ENCODE data around the gene SRI. TPM values are rescaled to one million over a fixed set of nuclear protein-coding genes. Genes with fewer than 3 reads are reported as not detected.
A peak's percentile ranks its signal among the peaks of the same experiment; 100 is the strongest.

The SRI gene
- total RNA-seq, 2 experiments from 2014 or later = 152 to 168 TPM

DNA sequence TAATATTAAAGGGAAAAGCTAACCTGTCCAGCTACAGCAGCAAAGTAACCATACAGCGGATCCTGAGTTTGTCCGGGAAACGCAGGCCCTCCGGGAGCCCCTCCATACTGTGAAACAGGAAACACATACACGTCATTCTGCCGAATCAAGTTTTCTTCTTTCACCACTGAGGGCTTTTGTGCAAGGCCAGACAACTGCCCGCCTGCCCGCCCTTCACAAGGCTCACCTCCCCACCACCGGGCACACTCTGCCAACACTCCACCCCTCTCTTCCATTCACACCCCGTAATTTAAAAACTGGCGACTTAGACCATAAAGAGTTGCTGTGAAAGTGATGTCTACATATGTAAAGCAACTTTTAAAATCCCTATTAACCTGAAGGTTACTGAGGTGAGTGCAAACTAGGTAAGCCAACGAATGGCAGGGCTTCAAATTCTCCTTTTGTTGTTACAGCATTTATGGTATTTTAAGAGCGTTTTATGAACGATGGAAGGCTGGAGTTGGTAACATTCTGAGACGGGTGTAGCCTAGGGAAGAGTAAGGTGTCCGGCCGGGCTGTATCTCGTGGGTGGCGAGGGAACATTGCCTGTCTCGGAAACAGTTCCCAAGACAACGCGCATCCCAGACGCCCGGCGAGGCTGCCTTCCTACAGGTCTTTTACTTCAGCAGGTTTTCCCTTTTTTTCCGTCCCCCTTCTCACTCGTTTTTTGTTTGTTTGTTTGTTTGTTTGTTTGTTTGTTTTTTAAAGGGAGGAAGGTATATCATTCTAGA, 817 bp downstream of the SRI start:
- no peaks in the 10 kb centered on the region for H3K9me3 Mint-ChIP-seq
- peak; percentile 37 for DNase-seq
- intact Hi-C loops (cut with micrococcal nuclease) = loop anchor here (1.0 to 5.0 kb wide), 6 partner anchors 284 to 1066 kb away; partner anchors contain the start of genes ADAM22, CROT, DBF4 and DMTF1
- peaks cover 22% of the 10 kb centered on the region for H3K36me3 Mint-ChIP-seq (ENCODE audit: low read depth)
- peak overlapping the region; percentile 89 for H3K4me3 Mint-ChIP-seq
- peaks cover 26% of the 10 kb centered on the region for H3K4me1 Mint-ChIP-seq (ENCODE audit: low read depth)
- CTCF ChIA-PET = interaction anchor here (1.1 kb wide), 1 partner anchor 49 kb away, joined by 3 read pairs; no protein-coding TSS in a partner anchor
- no peaks in the 10 kb centered on the region for H3K27me3 Mint-ChIP-seq (ENCODE audit: low read depth)
- peak overlapping the region; percentile 88 for H3K27ac Mint-ChIP-seq

GRCh38 chr7:88218429-88218745, 1.5 kb downstream of the SRI start:
- peaks cover 28% of the 10 kb centered on the region for H3K4me1 Mint-ChIP-seq (ENCODE audit: low read depth)
- peak overlapping the region; percentile 88 for H3K27ac Mint-ChIP-seq
- DNase-seq = no peak
- intact Hi-C loops (cut with micrococcal nuclease) = loop anchor here (2.0 to 5.0 kb wide), 5 partner anchors 284 to 1066 kb away; partner anchors contain the start of genes ADAM22, CROT, DMTF1 and TMEM243
- H3K36me3 Mint-ChIP-seq (ENCODE audit: low read depth) = peaks cover 25% of the 10 kb centered on the region
- no peaks in the 10 kb centered on the region for H3K9me3 Mint-ChIP-seq
- peak overlapping the region; percentile 89 for H3K4me3 Mint-ChIP-seq
- CTCF ChIA-PET = interaction anchor here (1.0 to 1.1 kb wide), 2 partner anchors 49 to 183 kb away, joined by 3 read pairs; no protein-coding TSS in a partner anchor
- H3K27me3 Mint-ChIP-seq (ENCODE audit: low read depth) = no peaks in the 10 kb centered on the region

DNA sequence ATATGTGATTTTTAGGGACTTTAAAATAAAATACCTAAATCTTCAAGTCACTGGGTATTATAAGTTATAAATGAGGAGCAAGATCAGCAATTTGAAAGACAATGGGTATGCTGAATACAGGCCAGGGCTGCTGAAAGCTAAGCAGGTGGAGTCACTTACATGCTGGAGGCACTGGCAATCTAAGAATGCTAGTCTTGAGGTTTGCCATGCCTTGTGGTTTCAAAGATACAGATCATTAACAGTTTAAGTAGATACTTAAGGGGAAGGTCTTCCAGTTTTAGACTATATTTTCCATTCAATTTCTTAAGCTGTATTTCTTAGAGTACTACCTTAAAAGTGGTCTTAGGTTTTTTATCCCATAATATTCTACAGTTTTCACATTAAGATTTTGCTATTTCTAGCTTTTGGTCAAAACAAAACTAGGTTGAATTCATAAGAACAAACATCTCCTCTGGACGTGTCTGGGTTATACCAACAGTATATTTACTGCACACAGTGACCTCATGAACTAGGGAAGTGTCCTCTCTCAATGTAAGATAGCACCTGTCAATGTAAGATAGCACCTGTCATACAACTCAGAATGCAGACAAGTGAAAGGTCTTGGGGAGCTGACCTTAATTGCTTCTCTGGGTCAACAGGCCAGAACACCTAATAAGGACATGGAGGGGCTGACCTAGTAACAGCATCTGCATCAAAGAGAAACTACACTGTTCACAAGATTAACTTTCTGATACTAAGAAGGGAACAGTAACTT, 2.0 kb downstream of the SRI start:
- H3K27ac Mint-ChIP-seq = peak overlapping the region; percentile 1
- CTCF ChIA-PET = interaction anchor here (0.9 to 1.1 kb wide), 3 partner anchors 48 to 184 kb away, joined by 3 read pairs; no protein-coding TSS in a partner anchor
- peaks cover 28% of the 10 kb centered on the region for H3K4me1 Mint-ChIP-seq (ENCODE audit: low read depth)
- H3K27me3 Mint-ChIP-seq (ENCODE audit: low read depth) = no peaks in the 10 kb centered on the region
- intact Hi-C loops (cut with micrococcal nuclease) = loop anchor here (2.0 to 5.0 kb wide), 5 partner anchors 283 to 1065 kb away; partner anchors contain the start of genes ADAM22, CROT, DMTF1 and TMEM243
- peaks cover 30% of the 10 kb centered on the region for H3K36me3 Mint-ChIP-seq (ENCODE audit: low read depth)
- DNase-seq = no peak
- peak overlapping the region; percentile 89 for H3K4me3 Mint-ChIP-seq
- H3K9me3 Mint-ChIP-seq = no peaks in the 10 kb centered on the region

GRCh38 chr7:88216276-88216675, 3.6 kb downstream of the SRI start:
- Mint-ChIP-seq H3K4me1 (ENCODE audit: low read depth) (peaks cover 28% of the 10 kb centered on the region), H3K9me3 (no peaks in the 10 kb centered on the region), H3K4me3 (no peak overlapping the region), H3K27ac (no peak overlapping the region), H3K36me3 (ENCODE audit: low read depth) (peaks cover 34% of the 10 kb centered on the region), H3K27me3 (ENCODE audit: low read depth) (no peaks in the 10 kb centered on the region)
- intact Hi-C loops (cut with micrococcal nuclease) = loop anchor here (5.0 kb wide), 2 partner anchors 709 to 999 kb away; partner anchors contain the start of gene TMEM243
- CTCF ChIA-PET = no interaction called here
- no peak for DNase-seq

DNA sequence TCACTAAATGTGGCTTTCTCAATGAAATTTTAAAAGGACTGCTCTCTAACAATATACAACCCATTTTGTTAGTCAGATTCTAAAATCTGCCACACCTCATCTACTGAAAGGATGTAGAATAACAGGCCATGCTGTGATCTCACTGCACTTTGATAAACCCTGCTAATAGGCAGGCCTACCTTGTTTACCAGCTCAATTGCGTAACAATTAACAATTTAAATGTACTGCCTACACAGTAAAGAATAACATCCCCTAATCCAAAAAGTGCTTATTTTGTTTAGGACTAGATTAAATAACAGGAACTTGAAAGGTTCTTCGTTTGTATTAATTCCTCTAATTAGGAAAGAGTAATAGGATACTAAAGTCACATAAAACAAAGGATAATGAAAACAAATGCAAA, 4.5 kb downstream of the SRI start:
- Mint-ChIP-seq H3K4me1 (ENCODE audit: low read depth) (peaks cover 24% of the 10 kb centered on the region), H3K27ac (no peak overlapping the region), H3K27me3 (ENCODE audit: low read depth) (no peaks in the 10 kb centered on the region), H3K4me3 (no peak overlapping the region), H3K36me3 (ENCODE audit: low read depth) (peaks cover 34% of the 10 kb centered on the region), H3K9me3 (no peaks in the 10 kb centered on the region)
- no peak for DNase-seq
- intact Hi-C loops (cut with micrococcal nuclease) = loop anchor here (5.0 kb wide), 2 partner anchors 708 to 998 kb away; partner anchors contain the start of gene TMEM243
- CTCF ChIA-PET = no interaction called here

GRCh38 chr7:88214456-88214855, 5.4 kb downstream of the SRI start:
- no peak for DNase-seq
- Mint-ChIP-seq H3K4me3 (no peak overlapping the region), H3K27me3 (ENCODE audit: low read depth) (no peaks in the 10 kb centered on the region), H3K36me3 (ENCODE audit: low read depth) (peaks cover 34% of the 10 kb centered on the region), H3K9me3 (no peaks in the 10 kb centered on the region), H3K4me1 (ENCODE audit: low read depth) (peaks cover 24% of the 10 kb centered on the region), H3K27ac (no peak overlapping the region)
- intact Hi-C loops (cut with micrococcal nuclease) = no loop called here
- CTCF ChIA-PET = no interaction called here

GRCh38 chr7:88212918-88213317, 6.9 kb downstream of the SRI start:
- intact Hi-C loops (cut with micrococcal nuclease) = no loop called here
- no peaks in the 10 kb centered on the region for H3K9me3 Mint-ChIP-seq
- no peak for DNase-seq
- H3K36me3 Mint-ChIP-seq (ENCODE audit: low read depth) = peaks cover 31% of the 10 kb centered on the region
- no peaks in the 10 kb centered on the region for H3K27me3 Mint-ChIP-seq (ENCODE audit: low read depth)
- CTCF ChIA-PET = interaction anchor here (0.7 to 1.3 kb wide), 2 partner anchors 44 to 101 kb away, joined by 3 to 4 read pairs; no protein-coding TSS in a partner anchor
- no peak overlapping the region for H3K4me3 Mint-ChIP-seq
- no peak overlapping the region for H3K27ac Mint-ChIP-seq
- peaks cover 16% of the 10 kb centered on the region for H3K4me1 Mint-ChIP-seq (ENCODE audit: low read depth)

DNA sequence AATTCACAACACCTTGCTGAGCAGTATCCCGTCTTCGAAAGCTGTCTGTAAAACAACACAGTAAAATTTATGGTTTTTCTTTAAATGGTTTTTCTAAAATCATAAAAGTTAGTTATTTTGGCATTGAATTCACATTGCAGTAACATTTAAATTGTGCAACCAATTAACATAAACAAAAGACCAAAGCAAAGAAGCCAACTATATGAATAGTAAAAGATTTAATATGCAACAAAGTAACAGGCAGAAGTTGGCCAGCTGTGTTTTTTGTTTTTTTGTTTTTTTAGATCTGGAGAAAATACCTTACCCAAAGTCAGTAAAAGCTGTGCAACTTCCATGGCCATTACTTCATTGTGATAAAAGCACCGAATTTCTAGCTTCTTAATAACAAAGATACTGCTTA, 11.3 kb downstream of the SRI start:
- Mint-ChIP-seq H3K4me1 (ENCODE audit: low read depth) (no peaks in the 10 kb centered on the region), H3K9me3 (no peaks in the 10 kb centered on the region), H3K27me3 (ENCODE audit: low read depth) (no peaks in the 10 kb centered on the region), H3K36me3 (ENCODE audit: low read depth) (peaks cover 41% of the 10 kb centered on the region), H3K27ac (no peak overlapping the region), H3K4me3 (no peak overlapping the region)
- no peak for DNase-seq
- intact Hi-C loops (cut with micrococcal nuclease) = no loop called here
- CTCF ChIA-PET = no interaction called here

DNA sequence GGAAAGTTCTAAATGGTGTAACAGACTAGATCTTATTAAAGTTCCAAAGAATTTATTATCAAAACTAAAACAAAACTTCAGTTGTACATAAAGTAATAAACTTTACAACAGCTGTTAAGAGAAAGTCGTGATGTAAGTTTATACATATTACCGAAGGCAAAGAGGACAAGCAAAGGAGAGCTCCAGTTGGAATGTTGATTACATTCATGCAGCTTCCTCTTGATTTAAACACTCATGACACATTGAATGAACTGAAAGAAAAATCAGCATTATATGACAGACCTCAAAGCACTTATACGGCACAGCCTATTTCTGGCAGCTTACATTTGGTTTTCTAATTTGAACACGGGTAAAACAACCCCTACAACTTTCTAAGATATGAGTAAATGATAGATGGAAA, 13.6 kb downstream of the SRI start:
- no peaks in the 10 kb centered on the region for H3K27me3 Mint-ChIP-seq (ENCODE audit: low read depth)
- H3K9me3 Mint-ChIP-seq = no peaks in the 10 kb centered on the region

DNA sequence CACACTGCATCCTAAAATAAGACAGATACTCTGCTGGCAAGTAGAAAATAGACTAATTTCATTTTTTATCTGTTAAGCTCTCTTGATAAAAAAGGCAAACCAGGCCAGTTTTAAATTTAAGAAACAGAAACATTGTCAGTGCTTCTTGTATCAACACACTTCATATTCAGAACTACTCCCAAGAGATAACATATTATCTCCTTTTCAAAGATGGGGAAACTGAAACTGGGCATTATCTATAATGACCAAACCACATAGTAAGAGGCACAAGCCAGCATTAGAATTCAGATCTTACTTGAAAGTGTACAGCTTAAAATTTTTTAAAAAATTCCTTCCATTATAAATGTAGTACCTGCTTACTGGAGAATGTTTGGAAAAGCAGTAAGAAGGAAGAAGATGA, 14.7 kb downstream of the SRI start:
- no peaks in the 10 kb centered on the region for H3K9me3 Mint-ChIP-seq
- H3K4me3 Mint-ChIP-seq = no peak overlapping the region
- intact Hi-C loops (cut with micrococcal nuclease) = no loop called here
- peaks cover 33% of the 10 kb centered on the region for H3K36me3 Mint-ChIP-seq (ENCODE audit: low read depth)
- CTCF ChIA-PET = no interaction called here
- no peaks in the 10 kb centered on the region for H3K27me3 Mint-ChIP-seq (ENCODE audit: low read depth)
- H3K4me1 Mint-ChIP-seq (ENCODE audit: low read depth) = peaks cover 13% of the 10 kb centered on the region
- no peak overlapping the region for H3K27ac Mint-ChIP-seq
- DNase-seq = no peak

More for the DNA sequence above, 13.6 kb downstream of the SRI start:
- H3K4me3 Mint-ChIP-seq = no peak overlapping the region
- DNase-seq = no peak
- no peak overlapping the region for H3K27ac Mint-ChIP-seq
- intact Hi-C loops (cut with micrococcal nuclease) = no loop called here
- H3K4me1 Mint-ChIP-seq (ENCODE audit: low read depth) = peaks cover 13% of the 10 kb centered on the region
- CTCF ChIA-PET = no interaction called here
- peaks cover 33% of the 10 kb centered on the region for H3K36me3 Mint-ChIP-seq (ENCODE audit: low read depth)

DNA sequence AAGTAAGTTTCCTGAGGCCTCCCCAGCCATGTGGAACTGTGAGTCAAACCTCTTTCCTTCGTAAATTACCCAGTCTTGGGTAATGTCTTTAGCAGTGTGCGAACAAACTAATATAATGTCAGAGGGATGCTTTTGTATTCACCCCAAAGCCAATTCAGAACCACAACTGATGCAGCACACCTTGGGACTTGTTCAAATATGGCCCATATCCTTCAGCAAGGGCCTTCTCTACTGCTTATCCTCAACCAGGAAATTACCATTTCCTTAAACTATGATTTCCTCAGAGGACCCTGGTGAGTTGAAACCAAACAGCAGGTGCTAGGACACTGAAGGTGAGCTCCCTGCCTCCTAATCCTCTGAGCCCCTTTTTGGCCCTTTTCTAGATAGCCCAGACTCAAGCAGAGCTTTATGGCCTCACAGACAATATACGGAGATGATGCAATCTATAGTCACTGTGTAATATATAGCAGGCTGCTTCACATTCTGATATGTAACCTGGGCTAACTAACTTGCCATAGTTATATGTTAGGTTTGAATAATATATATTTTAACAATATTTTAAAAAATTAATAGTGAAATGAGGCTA, 15.2 kb downstream of the SRI start:
- Mint-ChIP-seq H3K36me3 (ENCODE audit: low read depth) (peaks cover 34% of the 10 kb centered on the region), H3K27me3 (ENCODE audit: low read depth) (no peaks in the 10 kb centered on the region), H3K9me3 (no peaks in the 10 kb centered on the region), H3K27ac (peak overlapping the region; percentile 66), H3K4me3 (no peak overlapping the region), H3K4me1 (ENCODE audit: low read depth) (peaks cover 13% of the 10 kb centered on the region)
- CTCF ChIA-PET = no interaction called here
- intact Hi-C loops (cut with micrococcal nuclease) = no loop called here
- DNase-seq = no peak

GRCh38 chr7:88203401-88203800, 16.4 kb downstream of the SRI start:
- no peaks in the 10 kb centered on the region for H3K9me3 Mint-ChIP-seq
- intact Hi-C loops (cut with micrococcal nuclease) = no loop called here
- H3K27ac Mint-ChIP-seq = no peak overlapping the region
- H3K4me3 Mint-ChIP-seq = no peak overlapping the region
- H3K36me3 Mint-ChIP-seq (ENCODE audit: low read depth) = peaks cover 34% of the 10 kb centered on the region
- no peaks in the 10 kb centered on the region for H3K27me3 Mint-ChIP-seq (ENCODE audit: low read depth)
- no peak for DNase-seq
- H3K4me1 Mint-ChIP-seq (ENCODE audit: low read depth) = peaks cover 13% of the 10 kb centered on the region
- CTCF ChIA-PET = no interaction called here

All from activated naive CD4-positive, alpha-beta T cell treated with anti-CD3 and anti-CD28 coated beads for 36 hours (primary cell).